ENCODE results near the gene ELL2. TPM values are rescaled to one million over a fixed set of nuclear protein-coding genes. Genes with fewer than 3 reads are reported as not detected.
A peak's percentile ranks its signal among the peaks of the same experiment; 100 is the strongest.

The ELL2 gene
- total and polyA plus RNA-seq, 10 donors, result 4.3 to 109 (median 66.8) TPM

DNA sequence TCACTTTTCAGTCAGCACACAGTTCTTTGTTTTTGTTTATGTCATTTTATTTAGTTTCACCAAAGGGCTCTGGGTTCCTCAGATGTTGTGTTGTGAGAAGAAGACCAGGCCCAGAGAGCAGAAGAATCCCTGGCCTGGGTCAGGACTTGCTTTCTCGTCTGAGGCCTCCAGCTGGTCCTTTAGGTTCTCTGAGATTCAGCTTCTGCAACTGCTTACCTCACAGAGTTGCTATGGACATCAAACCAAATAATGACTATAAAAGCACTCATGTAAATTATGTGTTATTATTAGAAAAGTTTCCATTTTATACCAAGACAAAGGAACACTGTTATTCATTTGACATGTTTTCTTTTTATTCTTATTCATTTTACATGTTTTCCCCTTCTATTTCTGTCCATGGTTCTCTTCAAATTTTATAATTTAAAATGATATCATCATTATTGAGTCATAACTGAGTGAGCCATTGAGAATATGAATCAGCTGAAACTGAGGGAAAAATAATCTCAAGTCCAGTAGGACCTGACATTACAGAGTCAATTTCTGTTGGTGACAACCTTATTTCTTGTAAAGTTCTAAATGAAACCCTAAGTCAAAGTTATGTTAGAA is 95.1 kb downstream of the ELL2 start:
- Histone ChIP-seq H3K9me3 (no peaks in the 10 kb centered on the region), H3K4me1 (peaks cover 15 to 52% (median 39%) of the 10 kb centered on the region in 6 donors), H3K36me3 (no peaks in the 10 kb centered on the region), H3K27ac (no peak overlapping the region), H3K27me3 (replicated peaks in 1 of 7) (no peaks in the 10 kb centered on the region), H3K4me3 (no peak overlapping the region)
- no peak for DNase-seq
- intact Hi-C loops (cut with DNase I; ENCODE audit: low total_unique reads), result no loop called here
- TF ChIP-seq POLR2AphosphoS5 (IDR thresholded peaks at IDR 0.05), result no peak
- WGBS, 5 donors, result 65 to 80% (median 78%) methylated on average over 1 of the region's 1 CpG

DNA sequence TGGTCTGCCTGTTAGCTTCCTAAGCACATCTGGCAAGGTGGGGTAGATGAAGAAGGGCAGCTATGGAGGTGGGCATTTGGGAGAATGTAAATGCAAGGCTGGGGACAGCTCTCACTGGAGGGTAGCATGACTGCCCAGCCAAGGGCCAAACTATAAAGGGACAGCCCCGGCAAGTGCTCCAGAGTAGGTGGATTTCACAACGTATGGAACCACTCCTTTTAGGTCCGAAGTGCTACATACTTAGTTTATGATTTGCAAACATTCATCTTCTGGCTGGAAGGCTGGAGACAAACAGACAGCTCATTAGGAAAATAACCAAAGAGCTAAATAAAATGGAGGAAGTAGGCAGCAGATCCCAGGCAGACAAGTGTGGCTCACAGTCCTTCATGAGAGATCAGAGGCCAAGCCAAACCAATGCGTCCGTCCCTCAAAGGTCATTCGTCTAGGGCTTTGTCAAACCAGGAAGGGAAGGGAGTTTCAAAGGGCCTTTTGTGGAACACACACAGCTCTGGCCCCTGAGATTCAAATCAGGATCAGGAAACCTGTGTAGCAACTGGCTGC is 96.6 kb downstream of the ELL2 start:
- Histone ChIP-seq H3K36me3 (no peaks in the 10 kb centered on the region), H3K27ac (no peak overlapping the region), H3K9me3 (no peaks in the 10 kb centered on the region), H3K4me1 (peaks cover 7 to 48% (median 37%) of the 10 kb centered on the region in 6 donors), H3K4me3 (no peak overlapping the region), H3K27me3 (replicated peaks in 1 of 7) (no peaks in the 10 kb centered on the region)
- WGBS, 5 donors, result 75 to 87% (median 84%) methylated on average over 6 of the region's 6 CpGs
- DNase-seq, result no peak
- intact Hi-C loops (cut with DNase I; ENCODE audit: low total_unique reads), result no loop called here
- TF ChIP-seq, protein P1, sequence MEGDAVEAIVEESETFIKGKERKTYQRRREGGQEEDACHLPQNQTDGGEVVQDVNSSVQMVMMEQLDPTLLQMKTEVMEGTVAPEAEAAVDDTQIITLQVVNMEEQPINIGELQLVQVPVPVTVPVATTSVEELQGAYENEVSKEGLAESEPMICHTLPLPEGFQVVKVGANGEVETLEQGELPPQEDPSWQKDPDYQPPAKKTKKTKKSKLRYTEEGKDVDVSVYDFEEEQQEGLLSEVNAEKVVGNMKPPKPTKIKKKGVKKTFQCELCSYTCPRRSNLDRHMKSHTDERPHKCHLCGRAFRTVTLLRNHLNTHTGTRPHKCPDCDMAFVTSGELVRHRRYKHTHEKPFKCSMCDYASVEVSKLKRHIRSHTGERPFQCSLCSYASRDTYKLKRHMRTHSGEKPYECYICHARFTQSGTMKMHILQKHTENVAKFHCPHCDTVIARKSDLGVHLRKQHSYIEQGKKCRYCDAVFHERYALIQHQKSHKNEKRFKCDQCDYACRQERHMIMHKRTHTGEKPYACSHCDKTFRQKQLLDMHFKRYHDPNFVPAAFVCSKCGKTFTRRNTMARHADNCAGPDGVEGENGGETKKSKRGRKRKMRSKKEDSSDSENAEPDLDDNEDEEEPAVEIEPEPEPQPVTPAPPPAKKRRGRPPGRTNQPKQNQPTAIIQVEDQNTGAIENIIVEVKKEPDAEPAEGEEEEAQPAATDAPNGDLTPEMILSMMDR (IDR thresholded peaks at IDR 0.05 in 8 of 11, conservative IDR thresholded peaks at IDR 0.05 in 3 of 11), result no peak
- TF ChIP-seq POLR2AphosphoS5 (IDR thresholded peaks at IDR 0.05), result no peak
- no peak for TF ChIP-seq POLR2A (IDR thresholded peaks at IDR 0.05)

DNA sequence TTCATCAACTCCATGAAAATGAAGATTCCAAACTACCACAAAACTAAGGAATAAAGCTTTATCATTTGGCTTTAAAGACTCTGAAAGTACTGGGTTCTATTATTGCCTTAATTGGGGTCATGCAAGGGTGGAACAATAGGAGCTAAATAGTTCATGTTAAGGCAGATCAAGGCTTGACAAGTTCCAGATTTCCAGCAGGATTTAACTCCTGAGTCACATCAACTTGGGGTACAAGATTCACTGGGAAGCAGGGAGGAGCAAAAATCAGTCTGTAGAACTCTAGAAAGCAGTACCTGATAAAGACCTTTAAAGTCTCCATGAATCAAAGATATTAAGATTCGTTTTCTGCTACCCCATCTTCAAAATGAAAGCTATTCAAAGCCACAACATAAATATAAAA is 97.2 kb downstream of the ELL2 start:
- TF ChIP-seq, protein P1 (IDR thresholded peaks at IDR 0.05 in 8 of 11, conservative IDR thresholded peaks at IDR 0.05 in 3 of 11), result no peak
- no peaks in the 10 kb centered on the region for H3K36me3 ChIP-seq
- no peak overlapping the region for H3K27ac ChIP-seq
- WGBS, 5 donors, result 82 to 90% (median 86%) methylated on average over 1 of the region's 1 CpG
- DNase-seq, result no peak
- H3K4me1 ChIP-seq, result peaks cover 4 to 42% (median 32%) of the 10 kb centered on the region in 6 donors
- intact Hi-C loops (cut with DNase I; ENCODE audit: low total_unique reads), result no loop called here
- no peak overlapping the region for H3K4me3 ChIP-seq
- no peaks in the 10 kb centered on the region for H3K9me3 ChIP-seq
- no peaks in the 10 kb centered on the region for H3K27me3 ChIP-seq (replicated peaks in 1 of 7)

DNA sequence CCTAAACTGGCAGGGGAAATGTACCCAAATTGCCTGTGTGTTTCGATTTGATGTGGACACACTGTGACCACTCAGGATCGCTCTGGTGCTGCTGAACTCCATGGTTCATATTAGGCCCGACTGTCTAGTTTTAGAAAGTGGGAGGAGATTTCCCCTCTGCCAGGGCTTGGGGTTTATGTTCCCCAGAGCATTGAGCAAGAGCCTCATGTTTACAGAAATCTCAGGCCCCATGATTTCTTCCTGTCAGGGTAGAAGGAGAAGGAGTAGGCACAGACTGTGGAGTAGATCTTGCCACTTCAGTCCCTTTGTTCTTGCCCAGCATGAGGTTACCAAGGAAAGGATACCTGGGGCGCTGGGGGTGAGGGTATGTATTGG is 98.3 kb downstream of the ELL2 start:
- Histone ChIP-seq H3K27me3 (replicated peaks in 1 of 7) (no peaks in the 10 kb centered on the region), H3K4me1 (peaks cover 0 to 42% (median 34%) of the 10 kb centered on the region in 6 donors), H3K36me3 (no peaks in the 10 kb centered on the region), H3K27ac (peak overlapping the region in 4 of 8 donors; percentile 28 to 79 (median 62)), H3K9me3 (no peaks in the 10 kb centered on the region), H3K4me3 (no peak overlapping the region)
- no peak for DNase-seq
- peak in 1 of 3 donors; percentile 38 for TF ChIP-seq POLR2AphosphoS5 (IDR thresholded peaks at IDR 0.05)
- no peak for TF ChIP-seq POLR2A (IDR thresholded peaks at IDR 0.05)
- TF ChIP-seq, protein P1 (IDR thresholded peaks at IDR 0.05 in 8 of 11, conservative IDR thresholded peaks at IDR 0.05 in 3 of 11), result no peak
- intact Hi-C loops (cut with DNase I; ENCODE audit: low total_unique reads), result no loop called here
- 56 to 75% (median 62%) methylated on average over 4 of the region's 4 CpGs for WGBS, 5 donors
